Posterior vena cava (tissue), 2 donors: ENCODE results near the gene LARP6. TPM values are rescaled to one million over a fixed set of nuclear protein-coding genes. Genes with fewer than 3 reads are reported as not detected.
"Not testable (repeated sequence)": the region's sequence is repeated elsewhere in the genome, so short reads cannot be mapped to it uniquely, and the experiment has no call there.

Source experiments
- DNase-seq: peaks from one replicate; pipeline ENCODE4 v3.0.0-alpha.2; 2020; ENCODE audit warnings: low spot score
- intact Hi-C, 2 donors: fragments of 100-400 bp; cut with DNase I; formaldehyde crosslinking; loops; one replicate each; pipeline versions ENCODE4 v1.14.1 to v1.14.2; 2022 to 2023
- total RNA-seq, 2 donors: library from RNA; stranded (reverse); fragmentation: NEBNext Ultra II Directional; extraction: Animal tissue kit (Norgen Biotek cat#: 25700); gene quantifications; one replicate each; pipeline ENCODE4 v1.2.1, GENCODE V29; 2021
- donor health status: DM: yes; HTN: yes; CAD: no.
- donor health status: DM: yes; HTN: yes; CAD: no.

LARP6 gene
- total RNA-seq, 2 donors from 2014 or later, result 38.0 to 44.7 TPM

- intact Hi-C loops, result no loop called here
- DNase-seq, result no peak
Measured at GRCh38 chr15:70863450-70864218, 9.7 kb upstream of the LARP6 start.

- DNase-seq, result no peak
- intact Hi-C loops, result no loop called here
Measured at GRCh38 chr15:70859998-70860397, 6.0 kb upstream of the LARP6 start.

GRCh38 chr15:70859322-70859908, 5.5 kb upstream of the LARP6 start:
- intact Hi-C loops, result no loop called here
- no peak for DNase-seq

GRCh38 chr15:70858614-70859321, 4.8 kb upstream of the LARP6 start:
- DNase-seq, intact Hi-C loops: not testable (repeated sequence)

- DNase-seq, result no peak
- intact Hi-C loops, result no loop called here
Measured at GRCh38 chr15:70857562-70858285, 3.8 kb upstream of the LARP6 start.

GRCh38 chr15:70856884-70857561, 3.1 kb upstream of the LARP6 start:
- intact Hi-C loops, result loop anchor here in 1 of 2 donors (1.0 kb wide), 1 partner anchor 47 kb away; no protein-coding TSS in a partner anchor
- peak; percentile 91 for DNase-seq

GRCh38 chr15:70856177-70856883, 2.4 kb upstream of the LARP6 start:
- no peak for DNase-seq

GRCh38 chr15:70855764-70856163, 1.8 kb upstream of the LARP6 start:
- no peak for DNase-seq
- intact Hi-C loops, result loop anchor here in 1 of 2 donors (1.0 kb wide), 1 partner anchor 45 kb away; no protein-coding TSS in a partner anchor

More at GRCh38 chr15:70856177-70856883, 2.4 kb upstream of the LARP6 start:
- intact Hi-C loops, result loop anchor here in 1 of 2 donors (1.0 kb wide), 1 partner anchor 46 kb away; no protein-coding TSS in a partner anchor

- no peak for DNase-seq
- intact Hi-C loops, result loop anchor here in 1 of 2 donors (5.0 kb wide), 1 partner anchor 1532 kb away; no protein-coding TSS in a partner anchor
Measured at GRCh38 chr15:70854666-70854976, 664 bp upstream of the LARP6 start.

- peak; percentile 85 for DNase-seq
- intact Hi-C loops, result loop anchor here in 1 of 2 donors (5.0 kb wide), 1 partner anchor 1531 kb away; no protein-coding TSS in a partner anchor
Measured at GRCh38 chr15:70853318-70853972, 512 bp downstream of the LARP6 start.

GRCh38 chr15:70852501-70853317, 1.2 kb downstream of the LARP6 start:
- intact Hi-C loops, result loop anchor here in 1 of 2 donors (5.0 kb wide), 1 partner anchor 1530 kb away; no protein-coding TSS in a partner anchor
- DNase-seq, result no peak

GRCh38 chr15:70851889-70852288, 2.1 kb downstream of the LARP6 start:
- intact Hi-C loops, result loop anchor here in 1 of 2 donors (5.0 kb wide), 1 partner anchor 1530 kb away; no protein-coding TSS in a partner anchor
- no peak for DNase-seq

- no peak for DNase-seq
- intact Hi-C loops, result no loop called here
Measured at GRCh38 chr15:70845602-70846360, 8.2 kb downstream of the LARP6 start.

GRCh38 chr15:70837476-70837875, 16.5 kb downstream of the LARP6 start:
- DNase-seq, result no peak
- intact Hi-C loops, result no loop called here

GRCh38 chr15:70835841-70836240, 18.1 kb downstream of the LARP6 start:
- no peak for DNase-seq
- intact Hi-C loops, result no loop called here

- intact Hi-C loops, result no loop called here
- DNase-seq, result peak; percentile 94
Measured at GRCh38 chr15:70835415-70835814, 18.5 kb downstream of the LARP6 start.
